Measurements from ENCODE around the gene ARAP1.
A peak's percentile ranks its signal among the peaks of the same experiment; 100 is the strongest.

ARAP1 gene

GRCh38 chr11:72743321-72744221 is 8.6 kb downstream of the ARAP1 start:
- no peak for DNase-seq (ENCODE audit: low read depth)

- DNase-seq (ENCODE audit: low read depth): no peak
Observed at GRCh38 chr11:72742513-72743320, 9.5 kb downstream of the ARAP1 start.

- DNase-seq (ENCODE audit: low read depth): no peak
Observed at GRCh38 chr11:72741849-72742512, 10.2 kb downstream of the ARAP1 start.

GRCh38 chr11:72741429-72741833 is 10.8 kb downstream of the ARAP1 start:
- DNase-seq (ENCODE audit: low read depth): no peak

- DNase-seq (ENCODE audit: low read depth): no peak
Observed at GRCh38 chr11:72740562-72741428, 11.4 kb downstream of the ARAP1 start.

GRCh38 chr11:72740060-72740424 is 12.2 kb downstream of the ARAP1 start:
- DNase-seq (ENCODE audit: low read depth): no peak

GRCh38 chr11:72739240-72740059 is 12.8 kb downstream of the ARAP1 start:
- no peak for DNase-seq (ENCODE audit: low read depth)

GRCh38 chr11:72738199-72739141 is 13.7 kb downstream of the ARAP1 start:
- no peak for DNase-seq (ENCODE audit: low read depth)

GRCh38 chr11:72737336-72737735 is 14.9 kb downstream of the ARAP1 start:
- DNase-seq (ENCODE audit: low read depth): no peak

GRCh38 chr11:72736452-72737069 is 15.6 kb downstream of the ARAP1 start:
- DNase-seq (ENCODE audit: low read depth): peak; percentile 63

- DNase-seq (ENCODE audit: low read depth): no peak
Observed at GRCh38 chr11:72735495-72736027, 16.6 kb downstream of the ARAP1 start.

GRCh38 chr11:72732329-72732728 is 19.9 kb downstream of the ARAP1 start:
- no peak for DNase-seq (ENCODE audit: low read depth)

GRCh38 chr11:72730737-72731136 is 21.5 kb downstream of the ARAP1 start:
- no peak for DNase-seq (ENCODE audit: low read depth)

GRCh38 chr11:72730243-72730642 is 22.0 kb downstream of the ARAP1 start:
- no peak for DNase-seq (ENCODE audit: low read depth)

GRCh38 chr11:72727521-72727920 is 24.7 kb downstream of the ARAP1 start:
- DNase-seq (ENCODE audit: low read depth): no peak

- no peak for DNase-seq (ENCODE audit: low read depth)
Observed at GRCh38 chr11:72726266-72727220, 25.7 kb downstream of the ARAP1 start.

- DNase-seq (ENCODE audit: low read depth): no peak
Observed at GRCh38 chr11:72725724-72726028, 26.5 kb downstream of the ARAP1 start.

Measured in activated gamma-delta T cell treated with anti-CD3 and anti-CD28 coated beads, Interleukin-2, amount 50 U/mL, for 16 hours (primary cell).